Measurements from ENCODE around the gene NRDE2.
A peak's percentile ranks its signal among the peaks of the same experiment; 100 is the strongest.
"Not testable (repeated sequence)": the region's sequence is repeated elsewhere in the genome, so short reads cannot be mapped to it uniquely, and the experiment has no call there.

NRDE2 gene

GRCh38 chr14:90268420-90268819 is 63.3 kb downstream of the NRDE2 start:
- DNase-seq (ENCODE audit: low spot score): no peak

GRCh38 chr14:90266441-90267154 is 65.1 kb downstream of the NRDE2 start:
- no peak for DNase-seq (ENCODE audit: low spot score)

GRCh38 chr14:90263748-90264449 is 67.8 kb downstream of the NRDE2 start:
- DNase-seq (ENCODE audit: low spot score): no peak

GRCh38 chr14:90256354-90257131 is 75.2 kb downstream of the NRDE2 start, which contains the start of gene PSMC1:
TSS of gene PSMC1 (plus strand) at chr14:90256553. CDS start at chr14:90256598, 45 bp downstream.
- peak; percentile 77 for DNase-seq (ENCODE audit: low spot score)

- DNase-seq (ENCODE audit: low spot score): no peak
Observed at GRCh38 chr14:90255871-90256270, 75.9 kb downstream of the NRDE2 start.

GRCh38 chr14:90253826-90254225 is 77.9 kb downstream of the NRDE2 start:
- DNase-seq (ENCODE audit: low spot score): no peak

- no peak for DNase-seq (ENCODE audit: low spot score)
Observed at GRCh38 chr14:90248594-90248993, 83.1 kb downstream of the NRDE2 start.

- not testable (repeated sequence) for DNase-seq (ENCODE audit: low spot score)
Observed at GRCh38 chr14:90247441-90247840, 84.3 kb downstream of the NRDE2 start.

GRCh38 chr14:90246936-90247335 is 84.8 kb downstream of the NRDE2 start:
- DNase-seq (ENCODE audit: low spot score): no peak

GRCh38 chr14:90242444-90242843 is 89.3 kb downstream of the NRDE2 start:
- DNase-seq (ENCODE audit: low spot score): no peak

GRCh38 chr14:90239139-90239538 is 92.6 kb downstream of the NRDE2 start:
- DNase-seq (ENCODE audit: low spot score): no peak

GRCh38 chr14:90235179-90235976 is 96.4 kb downstream of the NRDE2 start:
- peak; percentile 47 for DNase-seq (ENCODE audit: low spot score)

GRCh38 chr14:90229942-90230341 is 101.8 kb downstream of the NRDE2 start:
- not testable (repeated sequence) for DNase-seq (ENCODE audit: low spot score)

GRCh38 chr14:90228478-90228877 is 103.3 kb downstream of the NRDE2 start:
- no peak for DNase-seq (ENCODE audit: low spot score)

All from HuH-7.5 (cell line).